Loucy (cell line): Measurements from ENCODE around the gene HPD.
"Not testable (repeated sequence)": the region's sequence is repeated elsewhere in the genome, so short reads cannot be mapped to it uniquely, and the experiment has no call there.

Source experiments
- H2AFZ ChIP-seq: fragments of 200-600 bp; sonication (generic); 2 replicates; pipeline ENCODE4 v1.6.0; 2016; ENCODE audit warnings: antibody characterized with exemption, mild to moderate bottlenecking, low read length, moderate library complexity
- H3F3A ChIP-seq: fragments of 200-600 bp; 2 replicates; pipeline ENCODE4 v1.6.0; 2016; ENCODE audit warnings: antibody characterized with exemption, low read depth, mild to moderate bottlenecking
- H3K27me3 ChIP-seq: fragments of 200-600 bp; sonication (generic); 2 replicates; pipeline ENCODE4 v1.6.1; 2014; ENCODE audit warnings: low read length, mild to moderate bottlenecking; ENCODE audit not compliant: insufficient read depth, poor library complexity, severe bottlenecking
- H3K36me3 ChIP-seq: fragments of 200-600 bp; sonication (generic); 2 replicates; pipeline ENCODE4 v1.6.1; 2016; ENCODE audit warnings: low read length; ENCODE audit not compliant: insufficient read depth
- H3K4me1 ChIP-seq: fragments of 200-600 bp; sonication (generic); 2 replicates; pipeline ENCODE4 v1.5.1; 2014; ENCODE audit warnings: low read length, mild to moderate bottlenecking; ENCODE audit not compliant: insufficient read depth, poor library complexity, severe bottlenecking
- H3K4me2 ChIP-seq: fragments of 200-600 bp; sonication (generic); 2 replicates; pipeline ENCODE4 v1.6.0; 2014; ENCODE audit warnings: antibody characterized with exemption, low read length, low read depth, mild to moderate bottlenecking; ENCODE audit not compliant: poor library complexity, severe bottlenecking
- H3K4me3 ChIP-seq: fragments of 200-600 bp; sonication (generic); 2 replicates; pipeline ENCODE4 v1.5.1; 2014; ENCODE audit warnings: low read length, mild to moderate bottlenecking, mixed read lengths; ENCODE audit not compliant: poor library complexity, severe bottlenecking
- H3K79me2 ChIP-seq: fragments of 200-600 bp; sonication (generic); 2 replicates; pipeline ENCODE4 v1.6.1; 2014; ENCODE audit warnings: low read length; ENCODE audit not compliant: insufficient read depth
- H3K9ac ChIP-seq: fragments of 200-600 bp; sonication (generic); 2 replicates; pipeline ENCODE4 v1.6.0; 2014; ENCODE audit warnings: mild to moderate bottlenecking, low read depth, low read length, moderate library complexity; ENCODE audit not compliant: poor library complexity, severe bottlenecking
- H3K9me2 ChIP-seq: fragments of 200-600 bp; sonication (generic); replicated peaks from 2 replicates; pipeline ENCODE4 v1.6.1; 2016; ENCODE audit warnings: low read depth, low read length, mixed read lengths
- H3K9me3 ChIP-seq: fragments of 200-600 bp; sonication (generic); 2 replicates; pipeline ENCODE4 v1.6.1; 2014; ENCODE audit warnings: mild to moderate bottlenecking, antibody characterized with exemption, low read length, low read depth; ENCODE audit not compliant: insufficient read depth
- H4K20me1 ChIP-seq: fragments of 200-600 bp; sonication (generic); 2 replicates; pipeline ENCODE4 v1.6.0; 2014; ENCODE audit warnings: antibody characterized with exemption, low read length, mild to moderate bottlenecking; ENCODE audit not compliant: insufficient read depth, poor library complexity, severe bottlenecking
- CTCF ChIP-seq: fragments of 200-600 bp; sonication (generic); conservative IDR thresholded peaks from 2 replicates; pipeline ENCODE4 v1.5.1; 2014; ENCODE audit warnings: mild to moderate bottlenecking, antibody characterized with exemption, low read length
- EZH2phosphoT487 ChIP-seq: fragments of 200-600 bp; IDR thresholded peaks from 2 replicates; pipeline ENCODE4 v1.6.1; 2018; ENCODE audit warnings: antibody characterized with exemption, mild to moderate bottlenecking, moderate library complexity, borderline replicate concordance

The HPD gene

DNA sequence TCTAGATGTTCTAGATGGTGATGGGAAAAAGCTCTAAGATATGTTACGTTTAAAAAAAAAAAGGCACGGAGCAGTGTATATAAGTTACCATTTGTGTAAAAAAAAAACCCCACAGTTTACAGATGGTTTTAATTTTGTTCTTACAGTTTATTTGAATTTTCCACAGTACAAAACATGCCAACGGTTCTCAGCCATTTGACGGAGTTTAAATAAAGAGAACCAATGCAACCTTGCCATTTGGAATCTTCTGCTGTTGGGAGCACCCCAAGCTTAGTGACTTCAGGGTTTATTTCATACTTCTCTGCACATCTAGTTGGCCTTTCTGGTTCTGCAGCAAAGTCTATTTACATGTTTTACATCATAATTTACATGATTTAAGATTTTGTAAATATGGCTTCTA lies 7.7 kb upstream of the HPD start:
- TF ChIP-seq CTCF (no peak), EZH2phosphoT487 (no peak)
- no peak overlapping the region for H3K9ac ChIP-seq
- no peak overlapping the region for H2AFZ ChIP-seq
- H3K4me3 ChIP-seq: no peak overlapping the region
- H3K4me1 ChIP-seq: peaks cover 7% of the 10 kb centered on the region
- no peaks in the 10 kb centered on the region for H3F3A ChIP-seq
- no peaks in the 10 kb centered on the region for H3K36me3 ChIP-seq
- no peaks in the 10 kb centered on the region for H3K27me3 ChIP-seq
- H3K9me2 ChIP-seq: no peaks in the 10 kb centered on the region
- H4K20me1 ChIP-seq: no peaks in the 10 kb centered on the region
- H3K4me2 ChIP-seq: no peak overlapping the region
- no peaks in the 10 kb centered on the region for H3K9me3 ChIP-seq
- H3K79me2 ChIP-seq: no peaks in the 10 kb centered on the region

- no peaks in the 10 kb centered on the region for H3K9me3 ChIP-seq
- H3K4me2 ChIP-seq: no peak overlapping the region
- no peaks in the 10 kb centered on the region for H3K27me3 ChIP-seq
- H3F3A ChIP-seq: no peaks in the 10 kb centered on the region
- H2AFZ ChIP-seq: peak overlapping the region; percentile 84; the same call in 1 of the 2 replicates
- no peaks in the 10 kb centered on the region for H4K20me1 ChIP-seq
- H3K9me2 ChIP-seq: no peaks in the 10 kb centered on the region
- no peaks in the 10 kb centered on the region for H3K79me2 ChIP-seq
- no peak overlapping the region for H3K4me3 ChIP-seq
- H3K4me1 ChIP-seq: peaks cover 6% of the 10 kb centered on the region
- TF ChIP-seq EZH2phosphoT487 (no peak), CTCF (no peak)
- no peaks in the 10 kb centered on the region for H3K36me3 ChIP-seq
- no peak overlapping the region for H3K9ac ChIP-seq
Measured at GRCh38 chr12:121861636-121862254, 3.1 kb upstream of the HPD start.

DNA sequence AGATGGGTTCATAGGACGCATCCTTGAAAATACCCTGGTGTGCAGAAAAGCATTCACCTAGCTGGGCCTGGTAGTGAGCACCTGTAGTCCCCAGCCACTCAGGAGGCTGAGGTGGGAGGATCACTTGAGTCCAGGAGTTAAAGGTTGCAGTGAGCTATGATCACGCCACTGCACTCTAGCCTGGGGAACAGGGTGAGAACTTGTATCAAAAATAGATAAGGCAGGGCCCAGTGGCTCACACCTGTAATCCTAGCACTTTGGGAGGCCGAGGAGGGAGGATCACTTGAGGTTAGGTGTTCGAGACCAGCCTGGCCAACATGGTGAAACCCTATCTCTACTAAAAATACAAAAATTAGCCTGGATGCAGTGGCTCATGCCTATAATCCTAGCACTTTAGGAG lies 2.0 kb upstream of the HPD start:
- not testable (repeated sequence) for H3K4me1 ChIP-seq, H3F3A ChIP-seq, H3K27me3 ChIP-seq, H3K4me3 ChIP-seq, H3K79me2 ChIP-seq, H4K20me1 ChIP-seq, H3K9me3 ChIP-seq, H3K9me2 ChIP-seq, H3K36me3 ChIP-seq, H2AFZ ChIP-seq, H3K4me2 ChIP-seq, H3K9ac ChIP-seq

GRCh38 chr12:121860257-121860656 lies 1.6 kb upstream of the HPD start:
- Histone ChIP-seq H3K79me2 (no peaks in the 10 kb centered on the region), H3K4me2 (no peak overlapping the region), H3K4me1 (peaks cover 6% of the 10 kb centered on the region), H3K36me3 (no peaks in the 10 kb centered on the region), H2AFZ (no peak overlapping the region), H3K27me3 (no peaks in the 10 kb centered on the region), H3K9ac (no peak overlapping the region), H3K9me3 (no peaks in the 10 kb centered on the region), H3K4me3 (no peak overlapping the region), H3K9me2 (no peaks in the 10 kb centered on the region), H3F3A (no peaks in the 10 kb centered on the region), H4K20me1 (no peaks in the 10 kb centered on the region)
- TF ChIP-seq EZH2phosphoT487: no peak
- TF ChIP-seq CTCF: no peak
